Upper lobe of left lung (tissue), 4 donors: ENCODE data around the gene ANKRD13B.

ENCODE experiments used
- EP300 ChIP-seq, 4 donors: sonication (generic); formaldehyde crosslinking; IDR thresholded peaks; one replicate each; pipeline ENCODE4 v1.5.1; 2017; ENCODE audit warnings: antibody characterized with exemption in 4 of 4, control low read depth in 2 of 4
- POLR2A ChIP-seq, 4 donors: fragments of 450-650 bp; IDR thresholded peaks; one replicate each; pipeline ENCODE4 v1.5.1; 2016 to 2017; ENCODE audit warnings: antibody characterized with exemption in 4 of 4, mild to moderate bottlenecking in 2 of 4
- POLR2AphosphoS5 ChIP-seq, 2 donors: sonication (generic); formaldehyde crosslinking; IDR thresholded peaks; one replicate each; pipeline ENCODE4 v1.5.1; 2017; ENCODE audit warnings: antibody characterized with exemption in 2 of 2
- TF ChIP-seq, protein P1 (sequence below), 6 experiments: fragments of 450-650 bp in 4 of 6; fragments of 200-600 bp in 2 of 6; sonication (generic) in 2 of 6; IDR thresholded peaks; one replicate each; pipeline ENCODE4 v1.5.1; 2016 to 2019; ENCODE audit warnings: antibody characterized with exemption in 6 of 6

DNA sequence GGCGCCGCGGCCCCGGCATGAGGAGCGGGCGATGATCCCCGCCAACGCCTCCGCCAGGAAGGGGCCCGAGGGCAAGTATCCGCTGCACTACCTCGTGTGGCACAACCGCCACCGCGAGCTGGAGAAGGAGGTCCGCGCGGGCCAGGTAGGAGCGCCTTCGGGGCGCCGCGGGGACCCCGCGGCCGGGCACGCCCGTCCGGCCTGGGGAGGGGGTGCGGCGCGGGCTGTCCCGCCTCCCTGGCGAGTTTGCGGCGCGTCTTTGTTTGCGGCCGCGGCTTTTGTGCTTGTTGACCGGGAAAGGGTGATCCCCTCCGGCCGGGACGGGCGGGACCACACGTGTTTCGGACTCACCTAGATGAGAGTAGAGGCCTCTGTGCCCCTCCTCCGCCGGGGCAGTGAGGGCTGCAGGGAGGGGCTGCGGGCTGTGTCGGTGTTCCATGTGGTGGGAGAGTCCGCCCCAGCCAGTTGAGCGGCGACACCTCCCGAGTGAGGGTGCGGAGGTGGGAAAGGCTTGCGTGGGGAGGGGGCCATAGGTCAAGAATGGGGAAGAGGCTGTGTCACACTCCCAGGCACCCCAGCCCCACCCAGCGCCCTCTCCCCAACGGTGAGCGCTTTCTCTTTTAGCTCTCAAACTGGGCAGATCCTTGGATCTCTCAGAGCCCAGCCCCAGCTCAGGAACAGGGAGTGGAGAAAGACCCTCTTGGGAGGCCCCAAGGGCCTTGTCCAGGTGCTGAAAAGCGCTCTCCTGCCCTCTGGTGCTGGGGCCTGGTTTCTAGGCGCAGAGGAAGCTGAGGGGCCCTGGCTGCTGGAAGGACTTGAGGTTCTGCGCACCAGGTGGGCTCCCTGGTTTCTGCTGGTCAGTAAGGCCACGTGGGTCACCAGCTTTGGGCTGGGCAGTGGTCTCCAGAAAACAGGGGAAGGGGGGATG is 923 bp downstream of the ANKRD13B start:
- no peak for TF ChIP-seq POLR2A (IDR thresholded peaks at IDR 0.05)
- TF ChIP-seq, protein P1, sequence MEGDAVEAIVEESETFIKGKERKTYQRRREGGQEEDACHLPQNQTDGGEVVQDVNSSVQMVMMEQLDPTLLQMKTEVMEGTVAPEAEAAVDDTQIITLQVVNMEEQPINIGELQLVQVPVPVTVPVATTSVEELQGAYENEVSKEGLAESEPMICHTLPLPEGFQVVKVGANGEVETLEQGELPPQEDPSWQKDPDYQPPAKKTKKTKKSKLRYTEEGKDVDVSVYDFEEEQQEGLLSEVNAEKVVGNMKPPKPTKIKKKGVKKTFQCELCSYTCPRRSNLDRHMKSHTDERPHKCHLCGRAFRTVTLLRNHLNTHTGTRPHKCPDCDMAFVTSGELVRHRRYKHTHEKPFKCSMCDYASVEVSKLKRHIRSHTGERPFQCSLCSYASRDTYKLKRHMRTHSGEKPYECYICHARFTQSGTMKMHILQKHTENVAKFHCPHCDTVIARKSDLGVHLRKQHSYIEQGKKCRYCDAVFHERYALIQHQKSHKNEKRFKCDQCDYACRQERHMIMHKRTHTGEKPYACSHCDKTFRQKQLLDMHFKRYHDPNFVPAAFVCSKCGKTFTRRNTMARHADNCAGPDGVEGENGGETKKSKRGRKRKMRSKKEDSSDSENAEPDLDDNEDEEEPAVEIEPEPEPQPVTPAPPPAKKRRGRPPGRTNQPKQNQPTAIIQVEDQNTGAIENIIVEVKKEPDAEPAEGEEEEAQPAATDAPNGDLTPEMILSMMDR (IDR thresholded peaks at IDR 0.05) = no peak
- no peak for TF ChIP-seq POLR2AphosphoS5 (IDR thresholded peaks at IDR 0.05)
- no peak for TF ChIP-seq EP300 (IDR thresholded peaks at IDR 0.05)
